Measurements from ENCODE around the gene RBM25.

The RBM25 gene

DNA sequence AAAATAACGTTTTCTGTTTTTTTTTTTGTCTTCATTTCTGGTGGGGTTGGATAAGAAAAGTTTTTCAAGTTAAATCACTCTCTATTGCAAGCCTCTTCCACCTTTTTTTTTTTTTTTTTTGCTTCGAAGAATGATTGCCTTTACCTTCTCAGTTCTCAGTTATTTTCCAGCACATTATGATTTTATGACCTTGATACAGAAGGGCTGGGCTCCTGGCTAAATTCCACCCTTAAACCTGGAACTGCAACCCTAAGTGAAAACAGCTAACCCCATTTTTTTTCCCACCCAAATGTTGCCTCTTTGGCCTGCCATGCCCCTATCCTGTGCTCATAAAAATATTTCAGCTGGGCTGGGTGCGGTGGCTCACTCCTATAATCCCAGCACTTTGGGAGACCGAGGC lies 109.4 kb downstream of the RBM25 start:
- TF ChIP-seq TAF1 (IDR thresholded peaks at IDR 0.05; ENCODE audit: borderline replicate concordance, insufficient read depth, low read length) (no peak), POLR2AphosphoS5 (IDR thresholded peaks at IDR 0.05; ENCODE audit: low read depth, low read length) (no peak), FOXP2 (optimal IDR thresholded peaks at IDR 0.05; ENCODE audit: borderline replicate concordance, extremely low read depth, extremely low read length, insufficient read depth) (no peak), SIN3A (IDR thresholded peaks at IDR 0.05; ENCODE audit: borderline replicate concordance, insufficient read depth, low read length) (no peak)
- TF ChIP-seq, protein P1, sequence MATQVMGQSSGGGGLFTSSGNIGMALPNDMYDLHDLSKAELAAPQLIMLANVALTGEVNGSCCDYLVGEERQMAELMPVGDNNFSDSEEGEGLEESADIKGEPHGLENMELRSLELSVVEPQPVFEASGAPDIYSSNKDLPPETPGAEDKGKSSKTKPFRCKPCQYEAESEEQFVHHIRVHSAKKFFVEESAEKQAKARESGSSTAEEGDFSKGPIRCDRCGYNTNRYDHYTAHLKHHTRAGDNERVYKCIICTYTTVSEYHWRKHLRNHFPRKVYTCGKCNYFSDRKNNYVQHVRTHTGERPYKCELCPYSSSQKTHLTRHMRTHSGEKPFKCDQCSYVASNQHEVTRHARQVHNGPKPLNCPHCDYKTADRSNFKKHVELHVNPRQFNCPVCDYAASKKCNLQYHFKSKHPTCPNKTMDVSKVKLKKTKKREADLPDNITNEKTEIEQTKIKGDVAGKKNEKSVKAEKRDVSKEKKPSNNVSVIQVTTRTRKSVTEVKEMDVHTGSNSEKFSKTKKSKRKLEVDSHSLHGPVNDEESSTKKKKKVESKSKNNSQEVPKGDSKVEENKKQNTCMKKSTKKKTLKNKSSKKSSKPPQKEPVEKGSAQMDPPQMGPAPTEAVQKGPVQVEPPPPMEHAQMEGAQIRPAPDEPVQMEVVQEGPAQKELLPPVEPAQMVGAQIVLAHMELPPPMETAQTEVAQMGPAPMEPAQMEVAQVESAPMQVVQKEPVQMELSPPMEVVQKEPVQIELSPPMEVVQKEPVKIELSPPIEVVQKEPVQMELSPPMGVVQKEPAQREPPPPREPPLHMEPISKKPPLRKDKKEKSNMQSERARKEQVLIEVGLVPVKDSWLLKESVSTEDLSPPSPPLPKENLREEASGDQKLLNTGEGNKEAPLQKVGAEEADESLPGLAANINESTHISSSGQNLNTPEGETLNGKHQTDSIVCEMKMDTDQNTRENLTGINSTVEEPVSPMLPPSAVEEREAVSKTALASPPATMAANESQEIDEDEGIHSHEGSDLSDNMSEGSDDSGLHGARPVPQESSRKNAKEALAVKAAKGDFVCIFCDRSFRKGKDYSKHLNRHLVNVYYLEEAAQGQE (IDR thresholded peaks at IDR 0.05; ENCODE audit: insufficient read depth in 1 of 2, low read depth in 2 of 2, low read length in 2 of 2), result no peak

DNA sequence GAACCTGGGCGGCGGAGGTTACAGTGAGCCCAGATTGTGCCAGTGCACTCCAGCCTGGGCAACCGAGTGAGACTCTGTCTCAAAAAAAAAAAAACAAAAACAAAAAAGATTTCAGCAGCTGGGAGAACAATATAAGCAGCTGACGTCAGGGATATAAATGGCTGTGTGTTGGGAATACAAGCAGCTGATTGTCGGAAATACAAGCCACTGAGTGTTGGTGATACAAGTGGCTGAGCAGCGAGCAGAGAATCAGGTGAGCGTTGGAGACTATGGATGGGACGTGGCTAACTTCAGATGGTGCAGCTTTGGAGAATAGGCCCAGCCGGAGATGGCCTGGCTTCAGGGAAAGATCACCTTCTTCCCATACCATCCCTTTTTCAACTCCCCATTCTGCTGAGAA lies 109.9 kb downstream of the RBM25 start:
- TF ChIP-seq TAF1 (IDR thresholded peaks at IDR 0.05; ENCODE audit: borderline replicate concordance, insufficient read depth, low read length) (no peak), FOXP2 (optimal IDR thresholded peaks at IDR 0.05; ENCODE audit: borderline replicate concordance, extremely low read depth, extremely low read length, insufficient read depth) (no peak), POLR2AphosphoS5 (IDR thresholded peaks at IDR 0.05; ENCODE audit: low read depth, low read length) (no peak), SIN3A (IDR thresholded peaks at IDR 0.05; ENCODE audit: borderline replicate concordance, insufficient read depth, low read length) (no peak)
- TF ChIP-seq, protein P1 (IDR thresholded peaks at IDR 0.05; ENCODE audit: insufficient read depth in 1 of 2, low read depth in 2 of 2, low read length in 2 of 2), result no peak

DNA sequence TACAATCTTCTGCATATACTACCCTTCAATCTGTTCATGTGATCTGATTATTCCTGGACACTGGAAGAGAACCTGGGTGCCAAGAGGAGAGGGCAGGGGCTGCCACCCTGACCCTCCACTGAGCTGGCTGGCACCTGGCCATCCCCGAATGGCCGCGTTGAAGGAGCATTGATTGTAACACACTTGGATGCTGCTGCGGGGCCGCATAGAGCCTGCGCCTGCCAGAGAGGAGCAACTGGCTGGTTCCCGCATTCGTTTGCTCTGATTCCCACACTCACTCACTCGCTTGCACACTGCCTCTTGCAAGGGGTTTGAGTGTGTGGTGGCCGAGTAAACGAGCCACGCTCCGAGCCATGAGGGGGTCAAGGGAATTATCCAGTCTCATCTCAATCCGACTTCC lies 110.4 kb downstream of the RBM25 start:
- TF ChIP-seq FOXP2 (optimal IDR thresholded peaks at IDR 0.05; ENCODE audit: borderline replicate concordance, extremely low read depth, extremely low read length, insufficient read depth) (no peak), TAF1 (IDR thresholded peaks at IDR 0.05; ENCODE audit: borderline replicate concordance, insufficient read depth, low read length) (no peak), SIN3A (IDR thresholded peaks at IDR 0.05; ENCODE audit: borderline replicate concordance, insufficient read depth, low read length) (no peak), POLR2AphosphoS5 (IDR thresholded peaks at IDR 0.05; ENCODE audit: low read depth, low read length) (no peak)
- TF ChIP-seq, protein P1 (IDR thresholded peaks at IDR 0.05; ENCODE audit: insufficient read depth in 1 of 2, low read depth in 2 of 2, low read length in 2 of 2), result no peak

DNA sequence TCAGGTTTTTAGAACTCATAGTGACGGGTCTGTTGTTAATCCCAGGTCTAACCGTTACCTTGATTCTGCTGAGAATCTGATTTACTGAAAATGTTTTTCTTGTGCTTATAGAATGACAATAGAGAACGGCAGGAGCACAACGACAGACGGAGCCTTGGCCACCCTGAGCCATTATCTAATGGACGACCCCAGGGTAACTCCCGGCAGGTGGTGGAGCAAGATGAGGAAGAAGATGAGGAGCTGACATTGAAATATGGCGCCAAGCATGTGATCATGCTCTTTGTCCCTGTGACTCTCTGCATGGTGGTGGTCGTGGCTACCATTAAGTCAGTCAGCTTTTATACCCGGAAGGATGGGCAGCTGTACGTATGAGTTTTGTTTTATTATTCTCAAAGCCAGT lies 112.4 kb downstream of the RBM25 start:
- TF ChIP-seq POLR2AphosphoS5 (IDR thresholded peaks at IDR 0.05; ENCODE audit: low read depth, low read length) (no peak), FOXP2 (optimal IDR thresholded peaks at IDR 0.05; ENCODE audit: borderline replicate concordance, extremely low read depth, extremely low read length, insufficient read depth) (no peak), SIN3A (IDR thresholded peaks at IDR 0.05; ENCODE audit: borderline replicate concordance, insufficient read depth, low read length) (no peak), TAF1 (IDR thresholded peaks at IDR 0.05; ENCODE audit: borderline replicate concordance, insufficient read depth, low read length) (no peak)
- TF ChIP-seq, protein P1 (IDR thresholded peaks at IDR 0.05; ENCODE audit: insufficient read depth in 1 of 2, low read depth in 2 of 2, low read length in 2 of 2), result no peak

DNA sequence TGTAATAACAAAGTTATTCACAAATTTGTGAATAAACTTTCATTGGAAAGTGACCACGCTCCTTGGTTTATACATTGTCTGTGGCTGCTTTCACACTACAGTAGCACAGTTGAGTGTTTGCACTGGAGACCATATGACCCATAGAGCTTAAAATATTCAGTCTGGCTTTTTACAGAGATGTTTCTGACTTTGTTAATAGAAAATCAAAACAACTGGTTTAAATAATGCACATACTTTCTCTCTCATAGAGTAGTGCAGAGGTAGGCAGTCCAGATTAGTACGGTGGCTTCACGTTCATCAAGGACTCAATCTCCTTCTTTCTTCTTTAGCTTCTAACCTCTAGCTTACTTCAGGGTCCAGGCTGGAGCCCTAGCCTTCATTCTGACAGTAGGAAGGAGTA lies 114.2 kb downstream of the RBM25 start:
- TF ChIP-seq SIN3A (IDR thresholded peaks at IDR 0.05; ENCODE audit: borderline replicate concordance, insufficient read depth, low read length), result no peak
- TF ChIP-seq TAF1 (IDR thresholded peaks at IDR 0.05; ENCODE audit: borderline replicate concordance, insufficient read depth, low read length), result no peak
- TF ChIP-seq POLR2AphosphoS5 (IDR thresholded peaks at IDR 0.05; ENCODE audit: low read depth, low read length), result no peak
